ENCODE results near the gene TLE4. TPM values are rescaled to one million over a fixed set of nuclear protein-coding genes. Genes with fewer than 3 reads are reported as not detected.
A peak's percentile ranks its signal among the peaks of the same experiment; 100 is the strongest.

Gene TLE4
- polyA plus RNA-seq, 3 donors: 21.0 to 107 (median 21.7) TPM

DNA sequence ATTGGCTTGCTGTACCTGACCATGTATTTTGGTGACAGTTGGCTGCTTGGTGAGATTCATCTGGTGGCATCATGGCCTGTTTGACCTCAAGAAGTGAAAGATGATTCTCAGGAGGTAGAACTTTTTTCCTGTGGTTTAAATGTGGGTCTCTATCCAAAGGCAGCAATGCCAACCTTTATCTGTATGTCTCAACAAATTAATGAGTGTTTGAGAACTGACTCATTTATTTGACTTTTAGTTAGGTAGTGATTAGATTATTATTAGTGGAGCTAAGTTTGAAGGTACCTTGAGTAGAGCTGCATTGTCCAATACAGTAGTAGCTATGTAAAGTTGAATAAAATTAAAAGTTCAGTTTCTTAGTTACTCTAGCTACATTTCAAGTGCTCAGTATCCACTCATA is 48.2 kb downstream of the TLE4 start:
- Histone ChIP-seq H3K9ac (ENCODE audit: insufficient read depth, low read length, poor library complexity, severe bottlenecking) (no peak overlapping the region), H4K20me1 (ENCODE audit: insufficient read depth, low read length) (peaks cover 66% of the 10 kb centered on the region), H3K79me2 (ENCODE audit: insufficient read depth, low read length) (peaks cover 95% of the 10 kb centered on the region), H3K36me3 (replicated peaks in 1 of 2; ENCODE audit: control insufficient read depth in 1 of 2, insufficient read depth in 2 of 2, low read length in 2 of 2) (peaks cover 0 to 3% of the 10 kb centered on the region in 2 donors), H3K4me2 (replicated peaks; ENCODE audit: extremely low read depth, low read length, poor library complexity, severe bottlenecking) (no peak overlapping the region), H3K9me3 (replicated peaks in 1 of 2; ENCODE audit: control insufficient read depth in 1 of 2, insufficient read depth in 1 of 2, low read length in 2 of 2) (no peaks in the 10 kb centered on the region), H3K27ac (ENCODE audit: low read depth in 1 of 2, low read length in 2 of 2) (no peak overlapping the region), H3K4me3 (replicated peaks in 1 of 3; ENCODE audit: low read depth in 2 of 3, low read length in 3 of 3) (no peak overlapping the region), H3K27me3 (ENCODE audit: control insufficient read depth in 2 of 2, insufficient read depth in 2 of 2, low read length in 2 of 2) (no peaks in the 10 kb centered on the region), H3K4me1 (ENCODE audit: control insufficient read depth in 1 of 2, insufficient read depth in 2 of 2, low read length in 2 of 2) (peaks cover 45 to 53% of the 10 kb centered on the region in 2 donors), H2AFZ (ENCODE audit: insufficient read depth, low read depth, low read length, poor library complexity, severe bottlenecking) (no peak overlapping the region)
- Mint-ChIP-seq H3K36me3 (peaks cover 28 to 42% of the 10 kb centered on the region in 2 donors), H3K27me3 (ENCODE audit: low read depth in 3 of 3) (peaks cover 0 to 1% (median 0%) of the 10 kb centered on the region in 3 donors), H3K9me3 (peaks cover 0 to 3% (median 0%) of the 10 kb centered on the region in 7 donors), H3K4me1 (peaks cover 59% of the 10 kb centered on the region), H3K27ac (peak overlapping the region in 1 of 7 donors; percentile 1), H3K4me3 (no peak overlapping the region)
- DNase-seq: no peak
- intact Hi-C loops (cut with micrococcal nuclease): loop anchor here in 1 of 2 donors (5.0 kb wide), 1 partner anchor 48 kb away; the partner anchor contains the start of gene TLE4
- TF ChIP-seq, protein P1, sequence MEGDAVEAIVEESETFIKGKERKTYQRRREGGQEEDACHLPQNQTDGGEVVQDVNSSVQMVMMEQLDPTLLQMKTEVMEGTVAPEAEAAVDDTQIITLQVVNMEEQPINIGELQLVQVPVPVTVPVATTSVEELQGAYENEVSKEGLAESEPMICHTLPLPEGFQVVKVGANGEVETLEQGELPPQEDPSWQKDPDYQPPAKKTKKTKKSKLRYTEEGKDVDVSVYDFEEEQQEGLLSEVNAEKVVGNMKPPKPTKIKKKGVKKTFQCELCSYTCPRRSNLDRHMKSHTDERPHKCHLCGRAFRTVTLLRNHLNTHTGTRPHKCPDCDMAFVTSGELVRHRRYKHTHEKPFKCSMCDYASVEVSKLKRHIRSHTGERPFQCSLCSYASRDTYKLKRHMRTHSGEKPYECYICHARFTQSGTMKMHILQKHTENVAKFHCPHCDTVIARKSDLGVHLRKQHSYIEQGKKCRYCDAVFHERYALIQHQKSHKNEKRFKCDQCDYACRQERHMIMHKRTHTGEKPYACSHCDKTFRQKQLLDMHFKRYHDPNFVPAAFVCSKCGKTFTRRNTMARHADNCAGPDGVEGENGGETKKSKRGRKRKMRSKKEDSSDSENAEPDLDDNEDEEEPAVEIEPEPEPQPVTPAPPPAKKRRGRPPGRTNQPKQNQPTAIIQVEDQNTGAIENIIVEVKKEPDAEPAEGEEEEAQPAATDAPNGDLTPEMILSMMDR (IDR thresholded peaks at IDR 0.05): no peak

DNA sequence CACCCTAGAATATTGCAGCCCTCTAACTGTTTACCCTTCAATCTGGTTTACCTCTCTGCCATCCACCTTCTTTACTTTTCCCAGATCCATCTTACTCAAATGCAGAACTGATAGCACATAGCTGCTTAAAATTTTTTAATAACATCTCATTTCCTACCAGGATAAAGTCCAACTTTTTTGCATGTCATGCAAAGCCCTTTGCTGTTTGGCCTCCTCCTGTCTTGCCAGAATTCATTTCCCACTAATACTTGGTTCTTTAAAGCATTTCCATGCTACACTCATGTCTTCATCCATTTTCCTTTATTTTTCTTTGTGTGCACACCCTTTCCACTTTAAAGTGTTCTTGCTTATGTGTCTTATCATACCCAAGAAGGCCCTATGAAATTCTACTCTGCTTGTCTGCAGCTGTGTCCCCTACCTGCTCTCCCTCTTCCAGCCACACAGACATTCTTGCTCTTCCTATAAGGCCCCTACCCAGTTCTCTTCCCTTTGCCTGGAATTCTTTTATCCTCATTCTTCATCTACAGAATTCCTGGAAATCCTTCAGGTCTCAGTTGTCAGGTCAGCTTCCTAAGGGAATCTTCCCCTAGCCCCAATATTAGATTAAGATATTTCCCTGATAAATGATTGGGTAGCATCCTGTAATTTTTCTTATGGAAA is 50.3 kb downstream of the TLE4 start:
- H3K9me3 Mint-ChIP-seq: peaks cover 0 to 3% (median 0%) of the 10 kb centered on the region in 7 donors

More for the DNA sequence above, 50.3 kb downstream of the TLE4 start:
- Histone ChIP-seq H3K79me2 (ENCODE audit: insufficient read depth, low read length) (peaks cover 91% of the 10 kb centered on the region), H3K4me2 (replicated peaks; ENCODE audit: extremely low read depth, low read length, poor library complexity, severe bottlenecking) (no peak overlapping the region), H4K20me1 (ENCODE audit: insufficient read depth, low read length) (peaks cover 66% of the 10 kb centered on the region), H3K4me1 (ENCODE audit: control insufficient read depth in 1 of 2, insufficient read depth in 2 of 2, low read length in 2 of 2) (peaks cover 38 to 47% of the 10 kb centered on the region in 2 donors), H3K36me3 (replicated peaks in 1 of 2; ENCODE audit: control insufficient read depth in 1 of 2, insufficient read depth in 2 of 2, low read length in 2 of 2) (peaks cover 0 to 3% of the 10 kb centered on the region in 2 donors), H3K27ac (ENCODE audit: low read depth in 1 of 2, low read length in 2 of 2) (no peak overlapping the region), H2AFZ (ENCODE audit: insufficient read depth, low read depth, low read length, poor library complexity, severe bottlenecking) (no peak overlapping the region), H3K9ac (ENCODE audit: insufficient read depth, low read length, poor library complexity, severe bottlenecking) (no peak overlapping the region), H3K4me3 (replicated peaks in 1 of 3; ENCODE audit: low read depth in 2 of 3, low read length in 3 of 3) (no peak overlapping the region), H3K9me3 (replicated peaks in 1 of 2; ENCODE audit: control insufficient read depth in 1 of 2, insufficient read depth in 1 of 2, low read length in 2 of 2) (no peaks in the 10 kb centered on the region), H3K27me3 (ENCODE audit: control insufficient read depth in 2 of 2, insufficient read depth in 2 of 2, low read length in 2 of 2) (no peaks in the 10 kb centered on the region)
- no peak overlapping the region for H3K4me3 Mint-ChIP-seq
- H3K4me1 Mint-ChIP-seq: peaks cover 50% of the 10 kb centered on the region
- peaks cover 0 to 1% (median 0%) of the 10 kb centered on the region in 3 donors for H3K27me3 Mint-ChIP-seq (ENCODE audit: low read depth in 3 of 3)
- peak overlapping the region; percentile 15 to 55 (median 44) for H3K27ac Mint-ChIP-seq
- intact Hi-C loops (cut with micrococcal nuclease): no loop called here
- TF ChIP-seq, protein P1 (IDR thresholded peaks at IDR 0.05): no peak
- peaks cover 19 to 38% of the 10 kb centered on the region in 2 donors for H3K36me3 Mint-ChIP-seq
- no peak for DNase-seq

All from CD14-positive monocyte (primary cell).